HCEC 1CT (cell line): ENCODE measurements around the gene ZBTB7A.

Experiments
- DNase-seq: peaks from one replicate; pipeline ENCODE4 v3.0.0-alpha.2; 2017

The ZBTB7A gene

DNA sequence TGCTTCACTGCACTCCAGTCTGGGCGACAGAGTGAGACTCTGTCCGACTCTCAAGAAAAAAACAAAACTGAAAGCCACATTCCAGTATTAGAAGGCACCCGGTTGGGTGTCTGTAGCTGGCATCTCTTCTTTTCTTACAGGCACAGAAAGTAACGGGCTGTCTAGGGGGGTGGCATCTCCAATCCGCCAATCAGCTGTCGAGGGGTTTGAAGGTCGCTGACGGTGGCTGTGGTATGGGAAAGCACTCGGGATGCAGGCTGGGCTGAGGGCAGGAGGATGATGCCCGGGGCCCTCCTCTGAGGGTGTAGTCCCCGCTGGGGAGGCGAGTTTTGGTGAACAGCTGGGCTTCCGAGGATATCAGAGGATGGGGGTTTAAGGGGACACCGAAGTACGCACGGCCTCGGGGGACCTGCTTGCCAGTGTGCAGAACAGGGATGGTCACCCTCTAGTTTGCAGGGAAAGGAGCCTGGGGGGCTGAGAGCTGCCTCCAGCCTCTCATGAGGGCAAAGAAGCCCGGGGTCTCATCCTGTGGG is 27.0 kb upstream of the ZBTB7A start:
- no peak for DNase-seq

DNA sequence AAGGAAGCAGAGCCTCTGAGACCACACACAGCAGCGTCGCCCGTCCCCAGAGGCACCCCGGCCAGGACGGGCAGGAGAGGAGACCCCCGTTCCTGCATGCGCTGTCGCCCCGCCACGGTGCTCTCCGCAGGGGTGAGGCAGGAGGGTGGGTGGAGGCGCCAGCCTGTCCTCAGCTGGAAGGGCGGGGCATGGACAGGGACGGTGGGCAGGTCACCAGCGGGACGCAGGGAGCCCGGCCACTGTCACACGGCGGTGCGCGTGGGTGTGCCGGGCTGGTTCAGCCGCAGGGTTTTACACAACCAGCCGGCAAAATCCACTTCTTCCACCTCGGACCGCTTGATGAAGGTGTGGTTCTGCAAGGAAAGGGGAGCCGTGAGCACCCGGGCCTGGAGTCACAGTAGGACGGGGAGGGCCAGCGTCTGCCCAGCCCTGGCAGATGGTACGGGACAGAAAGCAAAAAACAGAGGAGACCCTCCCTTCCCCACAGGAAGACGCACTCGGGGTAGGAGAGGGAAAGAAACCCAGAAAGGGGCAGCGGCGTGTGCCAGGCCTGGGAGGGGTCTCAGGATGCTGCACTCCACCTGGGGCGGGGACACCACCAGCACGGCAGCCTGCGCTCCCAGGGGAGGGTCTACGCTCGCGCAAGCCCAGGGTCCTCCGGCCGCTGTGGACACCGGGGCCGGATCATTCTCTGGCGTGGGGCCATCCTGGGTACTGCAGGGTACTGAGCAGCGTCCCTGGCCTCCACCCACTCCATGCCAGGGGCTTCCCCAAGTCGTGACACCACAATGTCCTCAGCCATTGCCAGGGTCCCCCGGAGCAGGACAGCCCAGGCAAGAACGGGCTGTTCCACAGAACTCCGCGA is 23.9 kb upstream of the ZBTB7A start:
- DNase-seq: no peak

- no peak for DNase-seq
Measured at GRCh38 chr19:4089946-4090345, 23.2 kb upstream of the ZBTB7A start.

GRCh38 chr19:4089400-4089908 is 22.8 kb upstream of the ZBTB7A start:
- no peak for DNase-seq

DNA sequence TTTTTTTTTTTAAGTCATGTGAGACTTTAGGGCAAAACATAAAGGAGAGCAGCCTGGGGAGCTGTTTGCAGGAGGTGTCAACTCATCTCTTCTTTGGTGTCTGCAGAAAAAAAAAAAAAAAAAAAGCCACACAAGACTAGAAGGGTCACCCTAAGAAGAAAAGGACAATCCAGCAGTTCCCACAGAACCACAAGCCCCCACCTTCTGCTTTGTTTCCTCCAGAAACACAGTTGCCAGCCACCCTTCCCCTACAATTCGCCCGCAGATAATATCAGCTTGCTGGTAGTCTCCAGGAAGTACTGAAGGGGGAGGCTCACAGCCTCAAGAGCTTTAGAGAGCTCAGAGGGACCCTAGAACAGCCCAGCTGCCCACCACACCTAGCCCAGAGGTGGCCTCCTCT is 22.3 kb upstream of the ZBTB7A start:
- no peak for DNase-seq

DNA sequence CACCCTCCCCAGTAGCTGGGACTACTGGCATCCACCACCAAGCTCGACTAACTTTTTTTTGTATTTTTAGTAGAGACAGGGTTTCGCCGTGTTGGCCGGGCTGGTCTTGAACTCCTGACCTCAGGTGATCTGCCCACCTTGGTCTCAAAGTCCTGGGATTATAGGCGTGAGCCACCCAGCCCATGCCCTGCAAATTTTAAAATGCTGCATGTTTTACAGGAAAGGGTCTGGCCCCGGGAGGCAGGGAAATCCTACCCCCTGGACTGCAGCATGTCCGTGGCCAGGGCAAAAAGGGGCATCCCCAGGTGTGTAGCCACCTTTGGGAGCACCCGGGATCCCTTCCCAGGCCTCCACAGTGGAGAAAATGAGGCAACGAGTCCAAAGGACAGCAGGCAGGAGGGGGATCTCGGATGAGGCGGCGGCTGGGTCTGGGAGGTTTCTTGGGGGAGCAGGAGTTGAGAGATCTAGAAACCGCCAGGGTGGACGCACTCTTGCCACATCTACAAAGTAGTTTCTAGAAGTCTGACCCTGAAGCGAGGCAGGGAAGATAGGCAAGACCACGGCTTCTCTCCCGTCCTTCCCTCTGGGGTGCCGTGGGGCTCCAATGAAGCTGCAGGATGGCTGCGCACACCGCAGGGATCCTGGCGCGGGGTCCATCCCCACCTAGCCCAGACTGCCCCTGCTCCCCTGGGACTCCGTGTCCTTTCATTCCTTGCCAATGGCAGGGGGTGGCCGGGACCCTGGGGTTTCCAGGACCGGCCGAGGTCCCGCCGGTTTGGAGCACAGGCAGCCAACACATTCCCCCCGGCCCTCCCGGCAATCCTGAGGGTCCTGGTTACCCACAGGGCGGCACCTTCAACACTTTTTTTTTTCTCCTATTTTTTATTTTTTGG is 21.3 kb upstream of the ZBTB7A start:
- no peak for DNase-seq

DNA sequence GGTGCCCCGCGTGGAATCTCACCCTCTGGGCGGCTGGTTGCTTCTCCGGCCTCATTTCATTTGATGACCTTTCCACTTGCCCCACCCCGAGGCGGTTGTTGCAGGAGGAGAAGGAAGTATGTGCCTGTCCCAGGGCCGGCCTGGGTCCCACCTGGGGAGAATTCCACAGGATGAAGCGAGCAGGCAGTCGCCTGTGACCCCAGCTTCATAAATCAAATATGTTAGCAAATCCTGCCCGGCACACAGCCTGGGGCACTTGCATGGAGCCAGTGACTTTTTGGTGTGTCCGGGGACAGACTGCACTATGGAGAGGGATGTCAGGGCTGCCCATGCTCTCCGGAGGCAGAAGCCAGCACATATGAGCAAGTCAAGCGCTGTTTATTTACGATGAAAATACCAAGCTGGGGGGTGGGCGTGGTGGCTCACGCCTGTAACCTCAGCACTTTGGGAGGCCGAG is 19.7 kb upstream of the ZBTB7A start:
- DNase-seq: no peak

DNA sequence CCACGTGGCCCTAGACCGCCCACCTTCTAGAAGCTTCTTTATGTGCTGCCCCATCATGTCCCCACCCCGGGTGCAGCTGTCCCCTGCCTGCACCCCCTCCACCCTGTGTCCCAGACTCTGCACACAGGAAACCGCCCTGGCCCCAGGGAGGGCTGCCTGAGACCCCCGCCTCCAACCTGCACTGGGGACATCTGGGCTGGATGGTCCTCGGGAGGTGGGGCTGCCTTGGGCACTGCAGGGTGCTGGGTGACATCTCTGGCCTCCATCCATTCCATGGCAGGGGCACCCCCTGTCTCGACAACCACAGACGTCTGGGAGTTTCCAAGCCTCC is 17.8 kb upstream of the ZBTB7A start:
- DNase-seq: no peak

DNA sequence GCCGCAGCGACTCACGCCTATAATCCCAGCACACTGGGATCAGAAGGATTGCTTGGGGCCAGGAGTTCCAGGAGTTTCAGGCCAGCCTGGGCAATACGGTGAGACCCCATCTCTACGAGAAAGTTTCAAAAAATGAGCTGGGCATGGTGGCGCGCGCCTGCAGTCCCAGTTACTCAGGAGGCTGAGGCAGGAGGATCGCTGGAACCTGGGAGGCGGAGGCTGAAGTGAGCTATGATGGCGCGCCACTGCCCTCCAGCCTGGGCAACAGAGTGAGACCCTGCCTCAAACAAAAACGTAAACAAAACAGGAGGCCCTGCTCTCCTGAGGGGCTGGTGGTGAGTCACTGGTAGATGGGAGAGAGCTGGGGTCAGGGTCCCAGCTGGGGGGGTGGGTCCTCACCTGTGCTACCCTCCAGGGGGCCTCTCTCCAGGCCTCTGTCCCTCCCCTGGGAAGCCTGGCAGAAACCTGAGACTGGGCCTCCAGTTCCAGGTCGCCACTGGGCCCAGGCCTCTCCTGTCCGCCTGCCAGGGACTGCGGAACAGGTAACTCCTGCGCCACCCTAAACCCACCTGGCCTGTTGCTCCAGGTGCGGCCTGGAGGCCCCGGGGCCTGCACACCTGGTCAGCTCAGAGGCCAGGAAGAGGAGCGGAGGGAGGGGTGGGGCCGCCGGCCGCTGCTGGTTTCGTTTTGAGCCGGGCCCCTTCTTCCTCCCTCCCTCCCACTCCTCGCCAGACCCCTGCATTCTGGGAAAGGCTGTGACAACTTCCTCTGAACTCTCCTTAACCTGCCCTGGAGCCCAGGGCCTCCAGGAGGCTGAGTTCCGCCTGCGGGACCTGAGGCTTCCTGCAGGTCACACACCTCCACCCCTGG is 17.2 kb upstream of the ZBTB7A start:
- DNase-seq: no peak

DNA sequence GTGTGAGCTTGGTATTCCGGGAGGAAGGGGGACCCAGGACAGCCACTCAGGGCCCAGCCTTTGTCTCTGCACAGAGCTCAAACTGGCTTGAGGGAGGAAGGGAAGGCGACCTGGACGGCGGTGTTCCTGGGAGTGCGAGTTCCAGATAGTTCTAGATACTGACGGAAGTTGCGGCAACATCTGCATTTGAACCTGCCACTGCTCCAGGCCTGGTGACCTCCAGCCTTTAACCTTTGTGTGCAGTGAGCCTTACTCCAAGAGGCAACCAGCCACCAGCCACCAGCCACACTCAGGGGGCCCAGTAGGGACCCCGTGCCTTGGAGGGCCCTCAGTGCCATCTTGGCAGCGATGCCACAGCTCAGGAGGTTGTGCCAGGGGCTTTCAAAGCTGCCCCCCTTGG is 15.5 kb upstream of the ZBTB7A start:
- DNase-seq: no peak

GRCh38 chr19:4081441-4082129 is 14.9 kb upstream of the ZBTB7A start:
- peak; percentile 36 for DNase-seq

GRCh38 chr19:4080473-4080872 is 13.8 kb upstream of the ZBTB7A start:
- DNase-seq: no peak

DNA sequence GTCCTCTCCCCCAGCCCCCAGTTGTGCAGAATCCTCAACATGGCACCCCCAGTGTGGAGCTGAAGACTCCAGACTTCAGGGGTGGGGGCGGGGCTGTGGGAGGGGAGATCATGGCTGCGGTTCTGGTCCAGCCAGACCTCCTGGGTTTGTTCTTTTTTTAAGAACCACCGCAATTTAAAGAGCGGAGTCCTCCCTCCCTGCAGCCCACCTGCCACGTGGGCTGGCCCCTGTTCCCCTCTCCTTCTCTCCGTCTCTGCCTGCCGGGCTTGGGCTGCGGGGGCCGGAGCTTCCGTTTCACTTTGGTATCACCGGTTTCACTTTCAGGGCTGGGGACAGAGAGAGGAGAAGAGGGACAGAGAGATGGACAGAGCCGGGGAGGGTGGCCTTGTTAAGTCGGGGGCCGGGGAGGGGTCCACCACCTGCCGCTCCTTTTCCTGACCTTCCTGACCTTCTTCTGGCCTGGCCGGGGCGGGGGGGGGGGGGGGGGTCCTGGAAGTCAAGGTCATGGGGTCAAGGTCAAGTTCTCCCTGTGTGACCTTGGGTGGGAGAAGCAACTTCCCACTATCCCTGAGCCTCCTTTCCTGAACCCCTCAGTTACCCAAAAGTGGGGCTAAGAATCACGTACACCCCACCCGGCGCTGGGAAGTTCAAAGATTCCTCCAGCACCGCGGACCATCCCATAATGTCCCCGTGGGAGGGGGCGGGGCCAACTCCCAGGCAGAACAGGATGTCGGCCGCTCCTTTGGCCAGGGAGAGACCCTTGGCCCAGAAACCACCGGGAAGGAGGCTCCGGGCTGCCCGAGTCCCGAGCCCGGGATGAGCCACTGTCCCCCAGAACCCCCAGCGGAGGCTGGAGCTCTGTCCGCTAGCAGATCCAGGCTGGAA is 11.3 kb upstream of the ZBTB7A start:
- no peak for DNase-seq

GRCh38 chr19:4077007-4077374 is 10.3 kb upstream of the ZBTB7A start:
- no peak for DNase-seq

GRCh38 chr19:4075373-4075772 is 8.7 kb upstream of the ZBTB7A start:
- DNase-seq: no peak

DNA sequence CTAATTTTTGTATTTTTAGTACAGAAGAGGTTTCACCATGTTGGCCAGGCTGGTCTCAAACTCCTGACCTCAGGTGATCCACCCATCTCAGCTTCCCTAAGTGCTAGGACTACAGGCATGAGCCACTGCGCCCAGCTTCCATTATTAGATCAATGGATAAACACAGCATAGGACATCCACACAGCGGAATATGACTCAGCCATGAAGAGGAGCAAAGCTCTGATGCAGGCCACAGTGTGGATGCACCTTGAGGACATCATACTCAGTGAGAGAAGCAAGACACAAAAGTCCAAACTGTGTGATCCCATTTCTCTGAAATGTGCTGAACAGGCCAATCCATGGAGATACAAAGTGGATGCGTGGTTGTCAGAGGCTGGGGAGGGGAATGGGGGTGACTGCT is 4.9 kb upstream of the ZBTB7A start:
- DNase-seq: no peak

DNA sequence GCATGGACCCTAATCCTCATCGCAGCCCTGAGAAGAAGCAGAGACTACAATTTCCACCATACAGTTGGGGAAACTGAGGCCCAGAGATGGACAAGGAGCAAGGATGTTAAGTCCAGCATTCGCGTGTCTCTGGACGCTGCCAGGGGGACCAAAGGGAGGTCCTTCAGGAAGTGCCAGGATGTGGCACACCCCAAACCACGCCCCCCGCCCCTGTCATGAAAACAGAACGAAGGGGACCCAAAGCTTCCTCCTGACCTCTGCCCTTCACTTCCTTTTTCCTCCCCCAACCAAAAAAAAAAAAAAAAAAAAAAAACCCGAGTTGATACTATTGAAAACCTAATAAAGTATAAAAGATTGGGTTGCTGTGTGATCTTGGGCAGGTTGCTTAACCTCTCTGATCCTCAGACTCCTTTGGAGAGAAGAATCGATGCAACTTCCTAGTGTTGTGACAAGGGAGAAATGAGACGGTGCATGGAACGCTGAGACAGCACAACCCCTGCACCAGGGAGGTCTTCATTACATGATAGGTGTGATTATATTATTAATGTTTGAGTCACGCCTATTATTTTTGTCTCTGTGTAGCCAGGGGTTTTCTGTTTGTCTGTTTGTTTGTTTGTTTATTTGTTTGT is 2.7 kb upstream of the ZBTB7A start:
- DNase-seq: no peak

DNA sequence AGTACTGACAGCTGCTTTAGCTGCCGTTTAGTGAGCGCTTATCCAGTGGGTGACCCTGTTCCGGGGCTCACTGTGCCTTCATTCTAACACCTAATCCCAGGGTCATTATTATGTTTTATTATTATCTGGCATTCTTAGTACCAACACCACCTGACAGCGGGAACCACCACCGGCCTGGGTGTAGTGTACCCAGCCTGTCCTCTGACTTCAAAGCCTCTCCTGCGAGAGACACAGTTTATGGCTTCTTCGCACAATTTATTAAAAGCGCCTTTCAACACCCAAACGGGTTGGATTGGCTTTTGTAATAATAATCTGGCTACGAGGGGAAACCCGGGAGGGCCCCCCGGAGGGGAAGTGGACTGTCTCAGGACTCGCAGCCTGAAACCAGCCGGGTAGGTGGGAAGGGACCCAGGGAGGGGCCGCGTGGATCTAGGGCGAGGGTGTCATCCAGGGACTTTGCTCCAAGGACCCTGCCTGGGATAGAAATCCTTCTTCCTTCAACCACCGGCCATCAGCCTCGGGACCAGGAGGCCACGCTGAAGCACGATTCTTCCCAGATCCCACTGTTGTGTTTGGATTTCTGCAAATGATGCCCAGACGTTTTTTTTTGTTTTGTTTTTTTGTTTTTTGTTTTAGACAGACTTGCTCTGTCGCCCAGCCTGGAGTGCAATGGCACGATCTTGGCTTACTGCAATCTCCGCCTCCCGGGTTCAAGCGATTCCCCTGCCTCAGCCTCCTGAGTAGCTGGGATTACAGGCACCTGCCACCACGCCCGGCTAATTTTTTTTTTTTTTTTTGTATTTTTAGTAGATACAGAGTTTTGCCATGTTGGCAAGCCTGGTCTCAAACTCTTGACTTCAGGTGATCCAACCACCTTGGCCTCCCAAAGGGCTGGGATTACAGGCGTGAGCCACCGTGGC is 1.6 kb upstream of the ZBTB7A start:
- no peak for DNase-seq

DNA sequence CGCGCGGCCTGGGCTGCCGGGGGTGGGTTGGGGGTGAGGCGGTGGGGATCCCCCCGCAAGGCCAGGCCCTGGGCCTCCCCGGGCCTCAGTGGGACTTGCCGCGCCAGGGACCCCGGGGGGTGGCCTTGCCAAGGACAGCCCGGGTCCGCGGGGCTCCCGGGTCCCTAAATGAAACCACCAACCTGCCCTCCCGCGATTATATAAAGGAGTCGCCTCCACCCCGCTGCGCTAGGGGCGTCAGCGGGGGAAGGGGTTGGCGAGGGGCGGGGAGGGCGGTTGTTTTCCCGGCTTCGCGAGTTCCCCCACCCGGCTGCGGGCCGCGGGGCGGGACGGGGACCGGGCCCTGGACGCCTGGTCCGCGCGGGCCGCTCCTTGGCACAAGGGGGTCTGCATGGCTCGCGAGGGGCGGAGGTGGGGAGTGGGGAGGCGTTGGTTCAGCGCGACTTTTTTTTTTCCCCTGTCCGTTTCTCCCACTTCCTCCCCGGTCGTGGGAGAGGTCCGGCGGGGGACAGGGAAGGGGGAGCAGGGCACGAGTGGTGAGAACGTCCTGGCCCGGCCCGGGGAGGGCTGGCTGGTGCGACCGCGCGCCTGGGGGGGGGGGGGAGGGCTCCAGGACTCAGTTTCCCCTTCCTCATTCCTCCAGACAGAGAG is 822 bp upstream of the ZBTB7A start:
- DNase-seq: no peak
